Measurements from ENCODE around the gene MSRB2. TPM values are rescaled to one million over a fixed set of nuclear protein-coding genes. Genes with fewer than 3 reads are reported as not detected.

MSRB2 gene
- total RNA-seq, 1 experiment from 2014 or later = 11.5 TPM

Other genes with a start within 250 kb of the MSRB2 start
- gene ARMC3, start 167.5 kb upstream of the MSRB2 start, total RNA-seq (2014; rRNA removed; shearing (Covaris generic)) = not detected in 2 replicates
- not detected in 2 replicates for gene PTF1A, start 96.7 kb downstream of the MSRB2 start, total RNA-seq (2014; rRNA removed; shearing (Covaris generic))
- gene C10orf67, start 249.2 kb downstream of the MSRB2 start, total RNA-seq (2014; rRNA removed; shearing (Covaris generic)) = not detected in 2 replicates

Measured in H4 (cell line).